Measurements from ENCODE around the gene C3orf18. TPM values are rescaled to one million over a fixed set of nuclear protein-coding genes. Genes with fewer than 3 reads are reported as not detected.
"Not testable (repeated sequence)": the region's sequence is repeated elsewhere in the genome, so short reads cannot be mapped to it uniquely, and the experiment has no call there.

The C3orf18 gene
- total and polyA plus RNA-seq, 2 donors (not counting 3 experiments of a cell fraction or from before 2014, with no cell fraction given): 1.7 to 2.9 TPM

DNA sequence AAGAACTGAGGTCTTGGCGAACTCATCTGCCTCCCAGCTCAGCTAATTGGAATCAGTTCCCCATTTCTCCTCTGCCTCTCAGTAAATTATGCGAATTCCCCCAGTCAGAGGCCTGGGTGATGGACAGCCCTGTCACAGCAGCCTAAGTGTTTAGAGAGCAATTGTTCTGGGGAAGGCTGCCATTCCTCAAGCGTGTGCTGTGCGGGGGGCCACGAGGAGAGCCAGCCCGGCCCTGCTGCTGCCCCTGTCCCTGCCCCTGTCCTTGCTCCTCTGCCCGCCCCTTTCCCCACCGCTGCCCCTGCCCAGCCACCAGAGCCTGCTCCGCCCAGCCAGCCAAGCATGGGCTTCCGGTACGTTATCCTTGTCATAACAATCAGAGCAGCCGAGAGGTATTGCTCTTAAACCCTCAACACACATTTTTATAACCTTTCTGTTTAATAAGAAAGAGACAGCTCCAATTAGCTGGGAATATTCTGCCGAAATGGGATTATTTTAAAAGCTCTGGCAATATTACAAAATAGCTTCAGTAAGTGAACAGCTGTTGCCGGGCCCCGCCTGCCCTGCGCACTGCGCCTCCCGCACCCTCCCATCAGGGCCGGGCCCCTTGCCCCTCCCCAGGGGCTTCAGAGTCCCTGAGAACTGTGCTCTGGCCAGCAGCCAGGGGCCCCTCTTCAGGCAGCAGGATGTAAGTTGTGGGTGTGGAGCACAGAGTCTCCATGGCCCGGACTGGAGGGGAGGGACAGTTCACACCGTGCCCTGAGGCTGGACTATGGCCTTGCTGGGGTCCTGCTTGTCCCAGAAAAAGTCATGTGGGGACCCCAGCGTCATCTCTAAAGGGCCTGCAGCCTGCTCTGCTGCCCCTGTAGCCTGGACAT, 51.7 kb downstream of the C3orf18 start:
- ChIA-PET CTCF (interaction anchor here (0.9 to 3.4 kb wide), 3 partner anchors 26 to 100 kb away, joined by 3 to 14 read pairs (median 4); no protein-coding TSS in a partner anchor), POLR2A (no interaction called here)
- no peaks in the 10 kb centered on the region for H3K27me3 ChIP-seq (ENCODE audit: control insufficient read depth in 2 of 2, insufficient read depth in 2 of 2, low read length in 2 of 2)
- FAIRE-seq: peak; percentile 74
- H3K4me2 ChIP-seq (ENCODE audit: insufficient read depth, low read length): no peak overlapping the region
- peak overlapping the region; percentile 50 for H2AFZ ChIP-seq (ENCODE audit: low read depth, low read length)
- BruUV-seq (replicated peaks): no TSS peak
- intact Hi-C loops (cut with micrococcal nuclease) (no loop called here), dilution Hi-C loops (cut with MboI; ENCODE audit: extremely low pct_ligation_motif_present, low sequenced_read_pairs) (no loop called here)
- TF ChIP-seq, protein P1, sequence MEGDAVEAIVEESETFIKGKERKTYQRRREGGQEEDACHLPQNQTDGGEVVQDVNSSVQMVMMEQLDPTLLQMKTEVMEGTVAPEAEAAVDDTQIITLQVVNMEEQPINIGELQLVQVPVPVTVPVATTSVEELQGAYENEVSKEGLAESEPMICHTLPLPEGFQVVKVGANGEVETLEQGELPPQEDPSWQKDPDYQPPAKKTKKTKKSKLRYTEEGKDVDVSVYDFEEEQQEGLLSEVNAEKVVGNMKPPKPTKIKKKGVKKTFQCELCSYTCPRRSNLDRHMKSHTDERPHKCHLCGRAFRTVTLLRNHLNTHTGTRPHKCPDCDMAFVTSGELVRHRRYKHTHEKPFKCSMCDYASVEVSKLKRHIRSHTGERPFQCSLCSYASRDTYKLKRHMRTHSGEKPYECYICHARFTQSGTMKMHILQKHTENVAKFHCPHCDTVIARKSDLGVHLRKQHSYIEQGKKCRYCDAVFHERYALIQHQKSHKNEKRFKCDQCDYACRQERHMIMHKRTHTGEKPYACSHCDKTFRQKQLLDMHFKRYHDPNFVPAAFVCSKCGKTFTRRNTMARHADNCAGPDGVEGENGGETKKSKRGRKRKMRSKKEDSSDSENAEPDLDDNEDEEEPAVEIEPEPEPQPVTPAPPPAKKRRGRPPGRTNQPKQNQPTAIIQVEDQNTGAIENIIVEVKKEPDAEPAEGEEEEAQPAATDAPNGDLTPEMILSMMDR (IDR thresholded peaks at IDR 0.05; ENCODE audit: extremely low read depth in 1 of 2, insufficient read depth in 1 of 2, low read depth in 1 of 2, low read length in 2 of 2): no peak
- TF ChIP-seq, protein P2, sequence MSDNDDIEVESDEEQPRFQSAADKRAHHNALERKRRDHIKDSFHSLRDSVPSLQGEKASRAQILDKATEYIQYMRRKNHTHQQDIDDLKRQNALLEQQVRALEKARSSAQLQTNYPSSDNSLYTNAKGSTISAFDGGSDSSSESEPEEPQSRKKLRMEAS (IDR thresholded peaks at IDR 0.05; ENCODE audit: insufficient read depth, insufficient read length): no peak
- TF ChIP-seq EZH2 (IDR thresholded peaks at IDR 0.05; ENCODE audit: borderline replicate concordance, low read depth, low read length, severe bottlenecking) (no peak), POLR2AphosphoS5 (IDR thresholded peaks at IDR 0.05; ENCODE audit: insufficient read depth, low read depth, low read length) (no peak), POLR2A (IDR thresholded peaks at IDR 0.05; ENCODE audit: low read depth, low read length) (no peak), GATA2 (IDR thresholded peaks at IDR 0.05; ENCODE audit: insufficient read depth, insufficient read length, low read depth, low read length) (no peak), JUN (IDR thresholded peaks at IDR 0.05; ENCODE audit: borderline replicate concordance, insufficient read depth, insufficient read length, low read depth) (no peak), MYC (IDR thresholded peaks at IDR 0.05; ENCODE audit: low read depth, low read length) (no peak), FOS (IDR thresholded peaks at IDR 0.05; ENCODE audit: borderline replicate concordance, insufficient read depth, low read length) (no peak)
- H3K27ac ChIP-seq (ENCODE audit: insufficient read depth, low read depth, low read length): no peak overlapping the region
- no peaks in the 10 kb centered on the region for H3K9me1 ChIP-seq (replicated peaks; ENCODE audit: control insufficient read depth, extremely low read depth, insufficient read depth, low read length)
- H3K9ac ChIP-seq (replicated peaks; ENCODE audit: extremely low read depth, insufficient read depth, low read length): no peak overlapping the region
- no peaks in the 10 kb centered on the region for H3K9me3 ChIP-seq (replicated peaks; ENCODE audit: control insufficient read depth, insufficient read depth, low read length)
- no peaks in the 10 kb centered on the region for H3K79me2 ChIP-seq (ENCODE audit: control insufficient read depth, insufficient read depth, low read length)
- no peaks in the 10 kb centered on the region for H3K36me3 ChIP-seq (ENCODE audit: control insufficient read depth in 2 of 2, extremely low read depth in 1 of 2, insufficient read depth in 2 of 2, low read length in 2 of 2)
- no peaks in the 10 kb centered on the region for H4K20me1 ChIP-seq (replicated peaks; ENCODE audit: control insufficient read depth, extremely low read depth, insufficient read depth, low read length)
- H3K4me3 ChIP-seq (replicated peaks in 1 of 3; ENCODE audit: insufficient read depth in 1 of 3, low read depth in 1 of 3, low read length in 3 of 3): no peak overlapping the region
- peak; percentile 28 for DNase-seq (ENCODE audit: low read depth, low spot score)
- H3K4me1 ChIP-seq (ENCODE audit: control insufficient read depth, extremely low read depth, insufficient read depth, low read length): peaks cover 5% of the 10 kb centered on the region

DNA sequence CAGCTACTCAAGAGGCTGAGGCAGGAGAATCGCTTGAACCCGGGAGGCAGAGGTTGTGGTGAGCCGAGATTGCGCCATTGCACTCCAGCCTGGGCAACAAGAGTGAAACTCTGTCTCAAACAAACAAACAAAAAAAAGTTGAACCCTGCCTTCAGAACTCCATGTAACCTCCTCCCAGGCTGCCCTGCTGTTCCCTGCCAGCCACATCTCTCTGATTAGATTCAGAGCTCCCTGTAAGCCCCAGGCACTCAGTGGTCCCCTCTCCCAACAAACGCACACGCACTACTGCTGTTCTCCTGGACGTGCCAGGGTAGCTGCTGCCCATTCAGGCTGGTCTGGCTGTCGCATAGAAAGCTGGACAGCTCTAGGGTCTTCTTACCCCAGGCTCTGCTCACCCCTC, 54.6 kb downstream of the C3orf18 start:
- H4K20me1 ChIP-seq (replicated peaks; ENCODE audit: control insufficient read depth, extremely low read depth, insufficient read depth, low read length); BruUV-seq (replicated peaks); H3K9me1 ChIP-seq (replicated peaks; ENCODE audit: control insufficient read depth, extremely low read depth, insufficient read depth, low read length); H2AFZ ChIP-seq (ENCODE audit: low read depth, low read length); H3K9ac ChIP-seq (replicated peaks; ENCODE audit: extremely low read depth, insufficient read depth, low read length); H3K4me1 ChIP-seq (ENCODE audit: control insufficient read depth, extremely low read depth, insufficient read depth, low read length); H3K4me2 ChIP-seq (ENCODE audit: insufficient read depth, low read length); H3K36me3 ChIP-seq (ENCODE audit: control insufficient read depth in 2 of 2, extremely low read depth in 1 of 2, insufficient read depth in 2 of 2, low read length in 2 of 2); H3K9me3 ChIP-seq (replicated peaks; ENCODE audit: control insufficient read depth, insufficient read depth, low read length); POLR2A ChIA-PET; H3K79me2 ChIP-seq (ENCODE audit: control insufficient read depth, insufficient read depth, low read length); intact Hi-C loops (cut with micrococcal nuclease); H3K4me3 ChIP-seq (replicated peaks in 1 of 3; ENCODE audit: insufficient read depth in 1 of 3, low read depth in 1 of 3, low read length in 3 of 3); H3K27ac ChIP-seq (ENCODE audit: insufficient read depth, low read depth, low read length); H3K27me3 ChIP-seq (ENCODE audit: control insufficient read depth in 2 of 2, insufficient read depth in 2 of 2, low read length in 2 of 2); FAIRE-seq; dilution Hi-C loops (cut with MboI; ENCODE audit: extremely low pct_ligation_motif_present, low sequenced_read_pairs); DNase-seq (ENCODE audit: low read depth, low spot score): not testable (repeated sequence)
- CTCF ChIA-PET: interaction anchor here (1.4 kb wide), 1 partner anchor 29 kb away, joined by 4 read pairs; no protein-coding TSS in a partner anchor

Measured in endothelial cell of umbilical vein (primary cell).